ENCODE results near the gene LRRN1. TPM values are rescaled to one million over a fixed set of nuclear protein-coding genes. Genes with fewer than 3 reads are reported as not detected.

The LRRN1 gene
- total and polyA plus RNA-seq, 4 donors: 0.45 to 7.1 (median 2.3) TPM

DNA sequence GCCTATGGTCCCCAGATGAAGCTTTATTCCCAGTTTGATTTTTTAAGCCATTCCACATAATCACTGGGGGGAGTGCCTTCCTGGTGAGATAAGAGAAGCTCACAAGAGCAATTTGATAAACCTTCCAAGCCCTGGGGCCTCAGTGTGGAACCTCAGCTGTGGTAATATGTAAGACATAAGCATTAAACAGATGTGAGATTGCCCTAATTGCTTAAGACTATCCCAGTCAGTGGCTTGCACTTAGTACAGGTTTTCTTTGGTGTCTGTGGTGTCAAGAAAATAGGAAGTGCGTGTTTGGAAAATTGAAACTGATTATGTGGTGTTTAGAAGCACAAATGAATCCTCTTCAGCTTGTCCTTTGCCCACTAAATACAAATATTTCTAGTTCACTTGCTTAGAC is 54.3 kb downstream of the LRRN1 start:
- no peak overlapping the region for H3K27ac ChIP-seq (ENCODE audit: low read depth in 1 of 2, low read length in 1 of 2)
- TF ChIP-seq, protein P1, sequence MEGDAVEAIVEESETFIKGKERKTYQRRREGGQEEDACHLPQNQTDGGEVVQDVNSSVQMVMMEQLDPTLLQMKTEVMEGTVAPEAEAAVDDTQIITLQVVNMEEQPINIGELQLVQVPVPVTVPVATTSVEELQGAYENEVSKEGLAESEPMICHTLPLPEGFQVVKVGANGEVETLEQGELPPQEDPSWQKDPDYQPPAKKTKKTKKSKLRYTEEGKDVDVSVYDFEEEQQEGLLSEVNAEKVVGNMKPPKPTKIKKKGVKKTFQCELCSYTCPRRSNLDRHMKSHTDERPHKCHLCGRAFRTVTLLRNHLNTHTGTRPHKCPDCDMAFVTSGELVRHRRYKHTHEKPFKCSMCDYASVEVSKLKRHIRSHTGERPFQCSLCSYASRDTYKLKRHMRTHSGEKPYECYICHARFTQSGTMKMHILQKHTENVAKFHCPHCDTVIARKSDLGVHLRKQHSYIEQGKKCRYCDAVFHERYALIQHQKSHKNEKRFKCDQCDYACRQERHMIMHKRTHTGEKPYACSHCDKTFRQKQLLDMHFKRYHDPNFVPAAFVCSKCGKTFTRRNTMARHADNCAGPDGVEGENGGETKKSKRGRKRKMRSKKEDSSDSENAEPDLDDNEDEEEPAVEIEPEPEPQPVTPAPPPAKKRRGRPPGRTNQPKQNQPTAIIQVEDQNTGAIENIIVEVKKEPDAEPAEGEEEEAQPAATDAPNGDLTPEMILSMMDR (IDR thresholded peaks at IDR 0.05; ENCODE audit: control extremely low read depth, extremely low read depth): no peak
- no peaks in the 10 kb centered on the region for H3K9me3 ChIP-seq (ENCODE audit: control insufficient read depth in 4 of 4, insufficient read depth in 3 of 4, low read length in 3 of 4)
- no peaks in the 10 kb centered on the region for H3K27me3 ChIP-seq (ENCODE audit: control insufficient read depth in 3 of 3, insufficient read depth in 3 of 3, low read length in 2 of 3)
- no peaks in the 10 kb centered on the region for H3K4me1 ChIP-seq (ENCODE audit: control insufficient read depth in 5 of 5, insufficient read depth in 5 of 5, low read length in 5 of 5)
- H3K36me3 ChIP-seq (ENCODE audit: control insufficient read depth in 4 of 4, insufficient read depth in 4 of 4, low read length in 4 of 4): no peaks in the 10 kb centered on the region
- DNase-seq (no peak), ATAC-seq (ENCODE audit: insufficient read depth, low FRiP score) (no peak)
- no peak overlapping the region for H3K4me3 ChIP-seq
- WGBS, 2 donors: 54 to 67% methylated on average over 1 of the region's 1 CpG
- no peak overlapping the region for H3K9ac ChIP-seq (ENCODE audit: insufficient read depth in 1 of 2, low read length in 2 of 2)

DNA sequence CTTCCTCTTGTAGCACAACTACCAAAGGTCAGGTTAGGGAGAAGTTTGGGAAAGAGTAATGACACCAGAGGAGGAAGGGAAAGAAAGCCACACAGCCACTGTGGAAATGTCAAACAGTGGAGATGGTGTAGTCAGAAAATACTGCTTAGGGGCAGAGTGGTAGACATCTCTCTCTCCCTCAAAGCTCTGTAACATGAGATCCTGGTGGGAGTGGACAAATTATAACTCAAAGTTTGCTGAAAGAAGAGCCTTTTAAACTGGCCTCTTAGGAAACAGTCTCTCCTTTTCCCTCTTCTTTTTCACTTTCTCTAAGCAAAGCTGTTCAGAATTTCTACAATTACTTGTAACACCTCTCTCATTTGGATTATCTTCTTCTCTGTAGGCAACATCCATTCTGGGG is 55.8 kb downstream of the LRRN1 start:
- no peak overlapping the region for H3K4me3 ChIP-seq
- H3K27ac ChIP-seq (ENCODE audit: low read depth in 1 of 2, low read length in 1 of 2): no peak overlapping the region
- H3K27me3 ChIP-seq (ENCODE audit: control insufficient read depth in 3 of 3, insufficient read depth in 3 of 3, low read length in 2 of 3): no peaks in the 10 kb centered on the region
- H3K9me3 ChIP-seq (ENCODE audit: control insufficient read depth in 4 of 4, insufficient read depth in 3 of 4, low read length in 3 of 4): no peaks in the 10 kb centered on the region
- DNase-seq (peak in 2 of 3 donors; percentile 3 to 19), ATAC-seq (ENCODE audit: insufficient read depth, low FRiP score) (no peak)
- H3K36me3 ChIP-seq (ENCODE audit: control insufficient read depth in 4 of 4, insufficient read depth in 4 of 4, low read length in 4 of 4): no peaks in the 10 kb centered on the region
- no peak overlapping the region for H3K9ac ChIP-seq (ENCODE audit: insufficient read depth in 1 of 2, low read length in 2 of 2)
- TF ChIP-seq, protein P1 (IDR thresholded peaks at IDR 0.05; ENCODE audit: control extremely low read depth, extremely low read depth): no peak
- no peaks in the 10 kb centered on the region for H3K4me1 ChIP-seq (ENCODE audit: control insufficient read depth in 5 of 5, insufficient read depth in 5 of 5, low read length in 5 of 5)

DNA sequence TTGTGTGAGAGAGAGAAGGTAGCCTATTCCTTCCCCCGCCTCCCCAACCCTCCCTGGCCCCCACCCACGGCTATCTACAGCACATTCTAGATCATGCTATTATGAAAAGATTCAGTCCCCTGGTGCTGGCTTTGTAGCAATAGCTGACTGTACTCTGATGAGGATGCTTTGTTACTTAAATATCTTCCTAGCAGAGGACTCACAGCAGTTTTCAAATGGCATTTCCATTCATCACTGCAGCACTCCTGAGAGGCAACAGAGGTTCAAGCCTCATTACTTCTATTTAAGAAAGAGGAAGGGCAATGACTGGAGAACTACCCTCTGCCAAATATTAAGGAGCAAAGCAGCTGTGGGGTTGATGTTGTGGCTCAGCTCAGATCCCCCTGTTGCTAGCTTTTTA is 61.0 kb downstream of the LRRN1 start:
- ATAC-seq (ENCODE audit: insufficient read depth, low FRiP score): no peak

DNA sequence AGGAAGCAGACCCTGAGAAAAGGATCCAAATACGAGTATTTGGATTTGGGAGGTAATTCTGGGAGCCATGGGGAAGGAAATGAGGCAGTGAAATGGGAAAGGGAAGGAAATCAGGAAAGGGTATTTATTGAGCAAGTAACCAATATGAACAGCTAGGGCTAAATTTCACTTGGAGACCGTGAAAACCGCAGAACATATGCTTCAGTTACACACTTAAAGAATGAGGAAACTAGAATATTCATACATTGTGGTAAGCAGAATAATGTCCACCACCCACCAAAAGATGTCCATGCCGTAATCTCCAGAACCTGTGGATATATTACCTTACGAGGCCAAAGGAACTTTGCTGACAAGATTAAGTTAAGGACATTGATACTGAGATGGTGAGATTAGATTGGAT is 63.3 kb downstream of the LRRN1 start:
- no peaks in the 10 kb centered on the region for H3K36me3 ChIP-seq (ENCODE audit: control insufficient read depth in 4 of 4, insufficient read depth in 4 of 4, low read length in 4 of 4)
- no peak overlapping the region for H3K4me3 ChIP-seq
- ATAC-seq (ENCODE audit: insufficient read depth, low FRiP score) (no peak), DNase-seq (no peak)
- H3K27ac ChIP-seq (ENCODE audit: low read depth in 1 of 2, low read length in 1 of 2): no peak overlapping the region
- H3K9ac ChIP-seq (ENCODE audit: insufficient read depth in 1 of 2, low read length in 2 of 2): no peak overlapping the region
- TF ChIP-seq, protein P1 (IDR thresholded peaks at IDR 0.05; ENCODE audit: control extremely low read depth, extremely low read depth): no peak
- 80 to 88% methylated on average over 5 of the region's 5 CpGs for WGBS, 2 donors
- H3K27me3 ChIP-seq (ENCODE audit: control insufficient read depth in 3 of 3, insufficient read depth in 3 of 3, low read length in 2 of 3): no peaks in the 10 kb centered on the region
- H3K4me1 ChIP-seq (ENCODE audit: control insufficient read depth in 5 of 5, insufficient read depth in 5 of 5, low read length in 5 of 5): no peaks in the 10 kb centered on the region
- H3K9me3 ChIP-seq (ENCODE audit: control insufficient read depth in 4 of 4, insufficient read depth in 3 of 4, low read length in 3 of 4): no peaks in the 10 kb centered on the region

More for the DNA sequence above, 61.0 kb downstream of the LRRN1 start:
- H3K27ac ChIP-seq (ENCODE audit: low read depth in 1 of 2, low read length in 1 of 2): no peak overlapping the region
- H3K9me3 ChIP-seq (ENCODE audit: control insufficient read depth in 4 of 4, insufficient read depth in 3 of 4, low read length in 3 of 4): no peaks in the 10 kb centered on the region
- no peak overlapping the region for H3K9ac ChIP-seq (ENCODE audit: insufficient read depth in 1 of 2, low read length in 2 of 2)
- H3K36me3 ChIP-seq (ENCODE audit: control insufficient read depth in 4 of 4, insufficient read depth in 4 of 4, low read length in 4 of 4): no peaks in the 10 kb centered on the region
- H3K4me1 ChIP-seq (ENCODE audit: control insufficient read depth in 5 of 5, insufficient read depth in 5 of 5, low read length in 5 of 5): no peaks in the 10 kb centered on the region
- WGBS, 2 donors: 89 to 90% methylated on average over 2 of the region's 2 CpGs
- DNase-seq: no peak
- TF ChIP-seq, protein P1 (IDR thresholded peaks at IDR 0.05; ENCODE audit: control extremely low read depth, extremely low read depth): no peak
- H3K27me3 ChIP-seq (ENCODE audit: control insufficient read depth in 3 of 3, insufficient read depth in 3 of 3, low read length in 2 of 3): no peaks in the 10 kb centered on the region
- H3K4me3 ChIP-seq: no peak overlapping the region

Data from lung (tissue), 12 donors.